GM19099 (cell line): ENCODE results near the gene DDX31.

Experiments used
- POLR2A ChIP-seq: IDR thresholded peaks from 3 replicates; pipeline ENCODE4 v1.6.1; 2011; ENCODE audit warnings: low read depth; ENCODE audit not compliant: insufficient read length; ENCODE audit errors: extremely low read depth

The DDX31 gene

GRCh38 chr9:132630116-132630515, 39.7 kb downstream of the DDX31 start:
- TF ChIP-seq POLR2A, result no peak

- TF ChIP-seq POLR2A, result no peak
These were observed 41.0 kb downstream of the DDX31 start for GRCh38 chr9:132628746-132629145.

- no peak for TF ChIP-seq POLR2A
These were observed 42.2 kb downstream of the DDX31 start for GRCh38 chr9:132627594-132627993.

DNA sequence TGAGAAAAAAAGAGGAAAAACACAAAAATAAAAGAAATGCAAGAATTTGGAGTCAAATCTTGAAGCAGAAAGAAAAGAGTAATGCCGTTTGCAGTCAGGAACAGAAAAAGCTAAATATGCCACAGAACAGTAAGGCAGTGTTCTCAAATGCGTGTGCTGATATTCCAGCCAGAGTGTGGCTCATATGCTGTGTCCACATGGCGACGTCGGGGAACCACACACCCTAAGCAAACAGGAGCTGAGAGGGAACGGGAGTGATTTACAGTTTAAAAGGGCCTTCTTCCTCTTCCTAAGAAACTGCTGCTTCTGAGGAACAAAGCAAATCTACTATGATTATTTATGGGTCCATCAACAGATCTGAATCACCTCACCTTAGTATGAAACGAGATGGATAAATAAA, 42.7 kb downstream of the DDX31 start:
- no peak for TF ChIP-seq POLR2A

DNA sequence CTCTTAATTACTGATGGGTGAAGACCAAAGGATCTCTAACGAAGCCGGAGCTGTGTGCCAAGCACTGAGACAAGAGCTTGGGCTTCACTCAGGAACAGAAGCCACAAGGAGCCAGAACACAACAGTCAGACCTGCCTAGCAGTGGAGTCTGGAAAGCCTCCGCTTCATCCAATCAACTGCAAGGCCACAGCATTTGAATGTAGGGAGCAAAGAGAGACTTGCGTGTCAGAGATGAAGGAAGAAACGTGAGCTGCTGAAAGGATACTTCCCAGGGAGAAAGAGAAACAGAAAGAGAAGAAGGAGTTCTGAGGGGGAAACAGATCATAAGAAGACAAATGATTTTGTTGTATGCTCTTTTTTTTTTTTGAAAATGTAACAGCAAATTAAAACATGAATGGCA, 43.5 kb downstream of the DDX31 start:
- no peak for TF ChIP-seq POLR2A

GRCh38 chr9:132622159-132622558, 47.6 kb downstream of the DDX31 start:
- TF ChIP-seq POLR2A, result no peak

GRCh38 chr9:132616725-132617124, 53.1 kb downstream of the DDX31 start:
- TF ChIP-seq POLR2A, result no peak

DNA sequence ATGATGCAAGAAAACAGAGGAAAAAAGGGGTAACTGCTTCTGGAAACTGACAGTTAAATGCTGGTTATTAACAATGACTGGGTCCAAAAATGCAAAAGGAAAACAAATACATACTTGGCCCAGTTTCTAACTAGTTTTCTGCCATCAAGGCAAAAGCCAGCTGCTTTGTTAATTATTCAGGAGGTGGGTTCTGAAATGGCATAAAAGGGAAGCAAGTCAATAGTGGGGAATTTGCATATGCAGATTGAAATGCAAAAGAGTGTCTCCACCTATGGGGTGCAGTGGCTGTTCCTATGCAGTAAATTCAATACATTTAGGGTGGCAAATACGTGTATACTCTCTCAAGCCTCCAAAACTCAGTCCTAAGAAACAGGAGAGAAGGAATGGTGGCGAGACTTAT, 54.0 kb downstream of the DDX31 start:
- no peak for TF ChIP-seq POLR2A

GRCh38 chr9:132614324-132614723, 55.5 kb downstream of the DDX31 start:
- TF ChIP-seq POLR2A, result no peak

- TF ChIP-seq POLR2A, result no peak
These were observed 59.1 kb downstream of the DDX31 start for GRCh38 chr9:132610661-132611060.

- TF ChIP-seq POLR2A, result no peak
These were observed 60.0 kb downstream of the DDX31 start for GRCh38 chr9:132609829-132610228.

- no peak for TF ChIP-seq POLR2A
These were observed 60.6 kb downstream of the DDX31 start for GRCh38 chr9:132609184-132609583.

DNA sequence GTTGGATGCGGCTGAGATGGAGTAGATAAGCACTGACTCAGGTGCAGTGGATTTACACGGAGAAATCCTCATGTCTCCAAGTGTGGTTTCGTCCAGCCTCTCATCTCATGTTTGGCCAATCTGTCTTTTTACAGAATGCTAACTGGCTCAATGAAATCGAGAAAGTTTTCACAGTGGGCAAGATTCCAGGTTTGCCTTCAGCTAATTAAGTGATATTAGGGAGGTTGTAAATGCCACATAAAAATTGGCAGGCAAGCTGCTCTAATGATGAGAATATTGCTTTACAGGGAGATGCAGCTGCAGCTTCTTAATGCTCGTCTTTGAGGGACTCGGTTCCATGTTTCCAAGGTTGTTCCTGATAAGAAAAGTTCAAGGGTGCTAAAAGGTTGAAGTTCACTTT, 63.7 kb downstream of the DDX31 start:
- no peak for TF ChIP-seq POLR2A

DNA sequence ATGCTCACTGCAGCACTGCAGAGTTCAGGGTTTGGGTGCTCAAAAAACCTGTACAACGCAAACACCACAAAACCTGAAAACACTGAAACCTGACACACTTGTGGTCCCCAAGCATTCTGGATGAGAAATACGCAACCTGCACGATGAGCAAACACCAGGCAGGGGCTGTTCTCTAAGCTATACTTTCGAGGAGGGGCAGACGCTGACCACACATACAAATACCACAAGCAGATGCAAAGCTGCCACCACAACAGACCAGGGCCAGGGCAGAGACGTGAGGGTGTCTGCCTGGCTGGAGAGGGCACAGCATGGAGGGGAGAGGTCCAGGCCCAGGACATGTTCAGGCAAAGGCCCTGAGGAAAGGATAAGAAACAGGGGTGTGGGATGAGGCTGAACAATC, 64.4 kb downstream of the DDX31 start:
- no peak for TF ChIP-seq POLR2A

GRCh38 chr9:132602207-132602606, 67.6 kb downstream of the DDX31 start:
- no peak for TF ChIP-seq POLR2A

DNA sequence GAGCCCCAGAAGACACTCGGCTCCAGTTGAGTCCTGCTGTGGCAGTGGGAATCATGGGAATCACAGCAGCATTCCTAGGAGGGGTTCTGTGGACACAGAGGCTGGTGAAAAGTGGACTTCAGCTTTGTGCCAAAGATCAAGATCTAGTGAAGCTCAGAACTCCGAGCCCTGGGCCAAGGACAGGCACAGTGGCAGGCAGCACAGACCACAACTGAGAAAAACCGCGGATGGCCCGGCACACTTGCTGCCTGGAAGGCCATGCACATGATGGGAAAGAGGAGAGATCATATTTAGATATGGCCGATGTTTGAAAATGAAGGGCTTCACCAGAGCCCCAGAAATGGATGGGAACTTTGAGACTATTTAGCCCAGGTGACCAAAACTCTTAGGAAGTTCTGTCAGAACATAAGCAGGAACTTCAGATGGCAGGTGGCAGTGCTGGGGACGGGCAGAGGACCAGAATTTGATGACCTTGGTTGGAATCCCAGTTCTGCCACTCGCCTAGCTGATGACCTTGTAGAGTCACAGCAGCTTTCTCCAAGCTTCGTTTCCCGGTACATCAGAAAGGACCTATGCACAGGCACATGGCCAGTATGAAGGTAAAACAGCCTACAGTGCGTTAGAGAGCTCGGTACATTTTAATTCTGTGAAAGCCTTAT, 69.3 kb downstream of the DDX31 start:
- TF ChIP-seq POLR2A, result no peak
